Measurements from ENCODE around the gene CHEK1. TPM values are rescaled to one million over a fixed set of nuclear protein-coding genes. Genes with fewer than 3 reads are reported as not detected.

Gene CHEK1
- total and polyA plus RNA-seq, 2 of the 8 experiments (the other 6 are each of a cell fraction or from before 2014, with no cell fraction given): 37.7 to 133 TPM

DNA sequence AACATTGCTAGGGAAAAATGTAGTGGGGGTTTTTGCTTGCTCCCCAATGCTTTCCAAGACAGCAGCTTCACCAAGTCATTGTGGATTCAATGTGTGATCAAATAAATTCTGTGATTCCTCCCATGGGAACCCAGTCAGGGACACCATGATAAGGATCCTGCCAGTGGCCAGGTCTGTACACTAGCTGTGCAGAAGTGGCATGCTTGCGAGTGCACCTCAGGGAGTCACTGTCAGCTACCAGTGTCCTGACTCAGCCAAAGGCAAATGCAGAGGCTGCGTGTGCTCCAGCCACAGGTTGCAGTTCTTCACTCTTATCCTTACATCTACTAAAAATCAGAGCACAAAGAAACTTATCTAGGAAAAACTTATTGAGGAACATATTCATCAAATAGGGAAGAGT is 65.0 kb downstream of the CHEK1 start (continued):
- TF ChIP-seq, protein P1, sequence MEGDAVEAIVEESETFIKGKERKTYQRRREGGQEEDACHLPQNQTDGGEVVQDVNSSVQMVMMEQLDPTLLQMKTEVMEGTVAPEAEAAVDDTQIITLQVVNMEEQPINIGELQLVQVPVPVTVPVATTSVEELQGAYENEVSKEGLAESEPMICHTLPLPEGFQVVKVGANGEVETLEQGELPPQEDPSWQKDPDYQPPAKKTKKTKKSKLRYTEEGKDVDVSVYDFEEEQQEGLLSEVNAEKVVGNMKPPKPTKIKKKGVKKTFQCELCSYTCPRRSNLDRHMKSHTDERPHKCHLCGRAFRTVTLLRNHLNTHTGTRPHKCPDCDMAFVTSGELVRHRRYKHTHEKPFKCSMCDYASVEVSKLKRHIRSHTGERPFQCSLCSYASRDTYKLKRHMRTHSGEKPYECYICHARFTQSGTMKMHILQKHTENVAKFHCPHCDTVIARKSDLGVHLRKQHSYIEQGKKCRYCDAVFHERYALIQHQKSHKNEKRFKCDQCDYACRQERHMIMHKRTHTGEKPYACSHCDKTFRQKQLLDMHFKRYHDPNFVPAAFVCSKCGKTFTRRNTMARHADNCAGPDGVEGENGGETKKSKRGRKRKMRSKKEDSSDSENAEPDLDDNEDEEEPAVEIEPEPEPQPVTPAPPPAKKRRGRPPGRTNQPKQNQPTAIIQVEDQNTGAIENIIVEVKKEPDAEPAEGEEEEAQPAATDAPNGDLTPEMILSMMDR (IDR thresholded peaks at IDR 0.05; ENCODE audit: control extremely low read depth in 1 of 3, insufficient read depth in 1 of 3, low read depth in 1 of 3, low read length in 3 of 3): no peak
- TF ChIP-seq SIX5 (IDR thresholded peaks at IDR 0.05; ENCODE audit: low read depth, low read length) (no peak), CHD2 (IDR thresholded peaks at IDR 0.05; ENCODE audit: low read length) (no peak), RNF2 (IDR thresholded peaks at IDR 0.05; ENCODE audit: borderline replicate concordance, low read depth, low read length, missing control alignments, poor library complexity, severe bottlenecking) (no peak), SAP30 (IDR thresholded peaks at IDR 0.05; ENCODE audit: insufficient read depth, insufficient replicate concordance, low read length) (no peak), SIRT6 (IDR thresholded peaks at IDR 0.05; ENCODE audit: low read length) (no peak), HDAC2 (IDR thresholded peaks at IDR 0.05; ENCODE audit: borderline replicate concordance in 1 of 2, low read depth in 2 of 2, low read length in 2 of 2) (no peak), CBX5 (IDR thresholded peaks at IDR 0.05; ENCODE audit: low read depth, low read length) (no peak), JUN (IDR thresholded peaks at IDR 0.05; ENCODE audit: low read depth, low read length) (no peak)
- TF ChIP-seq, protein P2, sequence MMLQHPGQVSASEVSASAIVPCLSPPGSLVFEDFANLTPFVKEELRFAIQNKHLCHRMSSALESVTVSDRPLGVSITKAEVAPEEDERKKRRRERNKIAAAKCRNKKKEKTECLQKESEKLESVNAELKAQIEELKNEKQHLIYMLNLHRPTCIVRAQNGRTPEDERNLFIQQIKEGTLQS (IDR thresholded peaks at IDR 0.05; ENCODE audit: insufficient read depth, low read depth, low read length): no peak
